ENCODE results near the gene OST4.

OST4 gene

GRCh38 chr2:27023740-27024139, 47.7 kb downstream of the OST4 start:
- DNase-seq, result no peak

GRCh38 chr2:27021253-27022049, 50.0 kb downstream of the OST4 start:
- DNase-seq, result no peak

Data from CD4-positive, alpha-beta T cell treated with Interleukin-4 for 4 hours (primary cell).